AG10803 (cell line): ENCODE measurements around the gene CCN6.
A peak's percentile ranks its signal among the peaks of the same experiment; 100 is the strongest.
"Not testable (repeated sequence)": the region's sequence is repeated elsewhere in the genome, so short reads cannot be mapped to it uniquely, and the experiment has no call there.

Experiments
- DNase-seq: peaks from one replicate; pipeline ENCODE4 v3.0.0; 2010; ENCODE audit warnings: low read depth
- H3K4me3 ChIP-seq: 2 replicates; pipeline ENCODE4 v1.5.1; 2011; ENCODE audit warnings: mild to moderate bottlenecking, low read length, control low read depth
- TF ChIP-seq, protein P1 (sequence below): conservative IDR thresholded peaks from 2 replicates; pipeline ENCODE4 v1.5.1; 2011; ENCODE audit warnings: mild to moderate bottlenecking, low read length, control low read depth, inconsistent platforms

Gene CCN6

GRCh38 chr6:112039431-112039770, 14.5 kb upstream of the CCN6 start:
- no peak for DNase-seq
- TF ChIP-seq, protein P1, sequence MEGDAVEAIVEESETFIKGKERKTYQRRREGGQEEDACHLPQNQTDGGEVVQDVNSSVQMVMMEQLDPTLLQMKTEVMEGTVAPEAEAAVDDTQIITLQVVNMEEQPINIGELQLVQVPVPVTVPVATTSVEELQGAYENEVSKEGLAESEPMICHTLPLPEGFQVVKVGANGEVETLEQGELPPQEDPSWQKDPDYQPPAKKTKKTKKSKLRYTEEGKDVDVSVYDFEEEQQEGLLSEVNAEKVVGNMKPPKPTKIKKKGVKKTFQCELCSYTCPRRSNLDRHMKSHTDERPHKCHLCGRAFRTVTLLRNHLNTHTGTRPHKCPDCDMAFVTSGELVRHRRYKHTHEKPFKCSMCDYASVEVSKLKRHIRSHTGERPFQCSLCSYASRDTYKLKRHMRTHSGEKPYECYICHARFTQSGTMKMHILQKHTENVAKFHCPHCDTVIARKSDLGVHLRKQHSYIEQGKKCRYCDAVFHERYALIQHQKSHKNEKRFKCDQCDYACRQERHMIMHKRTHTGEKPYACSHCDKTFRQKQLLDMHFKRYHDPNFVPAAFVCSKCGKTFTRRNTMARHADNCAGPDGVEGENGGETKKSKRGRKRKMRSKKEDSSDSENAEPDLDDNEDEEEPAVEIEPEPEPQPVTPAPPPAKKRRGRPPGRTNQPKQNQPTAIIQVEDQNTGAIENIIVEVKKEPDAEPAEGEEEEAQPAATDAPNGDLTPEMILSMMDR: no peak
- H3K4me3 ChIP-seq: no peak overlapping the region

- no peak overlapping the region for H3K4me3 ChIP-seq
- TF ChIP-seq, protein P1: no peak
- no peak for DNase-seq
Measured at GRCh38 chr6:112040956-112041355, 12.9 kb upstream of the CCN6 start.

DNA sequence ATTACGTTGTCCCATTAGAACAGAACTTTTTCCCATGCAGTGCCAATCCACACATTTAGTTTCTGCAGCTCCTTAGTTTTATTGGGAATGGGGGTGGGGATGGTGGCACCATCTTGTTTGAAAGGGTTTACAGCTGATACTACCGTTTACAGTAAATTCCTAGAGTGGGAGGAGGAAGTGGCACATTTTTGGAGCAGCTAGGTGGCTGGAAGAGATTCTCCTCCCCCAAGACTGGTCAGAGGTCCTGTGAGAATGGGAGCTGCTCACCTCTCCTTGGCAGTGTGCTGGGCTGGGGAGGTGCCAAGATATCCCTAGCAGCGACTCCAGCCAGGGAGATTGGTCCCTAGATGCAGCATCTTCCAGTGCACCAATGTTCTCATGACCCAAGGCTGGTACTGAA, 12.4 kb upstream of the CCN6 start:
- TF ChIP-seq, protein P1: no peak
- no peak overlapping the region for H3K4me3 ChIP-seq
- DNase-seq: no peak

DNA sequence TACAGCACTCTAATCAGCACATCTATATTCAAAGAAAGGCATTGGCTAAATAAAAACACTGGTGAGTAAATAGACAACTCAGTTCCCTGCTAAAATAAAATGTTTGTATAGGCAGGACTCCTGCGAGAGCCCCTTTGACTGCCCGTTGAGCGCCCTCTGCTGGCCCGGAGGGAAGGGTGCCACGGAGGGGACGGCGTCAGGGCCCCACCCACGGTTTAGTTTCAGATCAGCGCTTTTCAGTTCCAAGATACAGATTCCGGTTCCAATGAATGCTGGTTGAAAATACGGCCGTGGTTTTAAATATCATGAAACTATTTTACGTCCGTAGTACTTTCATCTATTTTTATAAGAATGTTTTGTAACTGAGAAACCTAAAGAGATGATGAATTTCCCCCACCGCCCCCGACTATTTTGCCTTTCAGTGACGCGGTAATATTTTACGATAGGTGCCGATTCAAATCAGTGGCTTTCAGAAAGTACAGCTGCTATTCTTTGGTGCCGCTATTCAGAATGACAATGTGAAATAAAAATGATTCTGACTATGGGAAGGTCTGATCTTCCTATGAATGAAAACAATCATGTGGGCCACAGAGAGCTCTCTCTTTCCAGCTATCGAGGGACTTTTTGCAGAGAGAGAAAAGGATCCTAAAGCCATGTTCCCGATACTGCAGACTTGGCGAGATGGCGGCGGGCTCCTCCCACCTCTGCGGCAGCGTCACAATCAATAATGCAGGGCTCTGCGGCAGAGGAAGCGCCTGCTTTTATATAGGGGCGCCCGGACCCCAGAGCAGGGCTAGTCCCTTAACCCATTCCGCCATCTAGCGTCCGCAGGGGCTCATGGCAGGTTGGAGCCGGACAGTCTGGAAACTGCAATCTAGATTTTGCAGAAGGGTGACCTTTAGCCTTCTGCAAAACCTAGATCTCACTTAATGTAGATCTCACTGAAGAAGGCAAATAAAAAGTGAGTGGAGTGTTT, 10.6 kb upstream of the CCN6 start:
- DNase-seq: peak; percentile 89
- TF ChIP-seq, protein P1: peak; percentile 95
- H3K4me3 ChIP-seq: peak overlapping the region; percentile 62

- TF ChIP-seq, protein P1: no peak
- no peak for DNase-seq
Measured at GRCh38 chr6:112044196-112044595, 9.7 kb upstream of the CCN6 start.

GRCh38 chr6:112044856-112045255, 9.0 kb upstream of the CCN6 start:
- TF ChIP-seq, protein P1: no peak
- no peak overlapping the region for H3K4me3 ChIP-seq
- peak; percentile 99 for DNase-seq

More at GRCh38 chr6:112044196-112044595, 9.7 kb upstream of the CCN6 start:
- no peak overlapping the region for H3K4me3 ChIP-seq

GRCh38 chr6:112047523-112047922, 6.4 kb upstream of the CCN6 start:
- DNase-seq, H3K4me3 ChIP-seq: not testable (repeated sequence)
